ENCODE results near the gene SPIN3.
"Not testable (repeated sequence)": the region's sequence is repeated elsewhere in the genome, so short reads cannot be mapped to it uniquely, and the experiment has no call there.

The SPIN3 gene

DNA sequence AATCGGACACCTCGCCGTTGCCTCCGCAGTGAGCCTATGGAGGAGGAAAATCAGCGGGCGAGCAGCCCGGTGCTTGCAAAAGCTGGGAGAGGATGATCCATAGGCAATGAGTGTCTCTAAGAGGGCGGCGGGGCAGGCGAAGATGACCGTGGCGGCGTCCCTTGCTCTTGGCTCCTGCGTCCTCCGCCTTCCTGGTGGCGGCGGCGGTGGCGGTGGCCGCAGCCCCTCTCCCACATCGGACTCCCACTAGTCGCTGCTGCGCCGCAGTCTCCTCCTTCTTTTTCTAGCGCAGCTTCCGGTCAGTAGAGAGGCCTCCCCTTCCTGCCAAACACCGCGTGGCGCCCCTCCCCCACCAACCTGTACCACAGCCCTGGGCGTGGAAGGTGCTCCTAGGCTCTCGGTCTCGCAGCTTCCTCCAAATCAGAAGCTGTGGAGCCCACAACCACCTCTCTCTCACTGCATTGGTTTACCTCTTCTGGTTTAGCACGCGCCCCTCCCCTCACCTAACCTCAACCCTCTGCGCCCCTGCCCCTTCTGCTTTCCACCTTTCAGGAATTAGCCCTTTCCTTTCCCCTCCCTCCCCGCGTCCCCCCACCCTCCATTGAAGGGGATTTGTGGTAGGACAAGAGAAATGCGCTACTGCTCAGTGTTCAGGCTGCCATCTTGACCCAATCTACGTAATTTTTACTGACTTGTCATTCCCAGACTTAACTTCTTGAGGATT is at the start of gene SPIN3:
SPIN3 (minus strand) TSS at position 271 of the 724 bp plus-strand sequence. CDS start 594 bp downstream, outside the sequence.
- CTCF ChIA-PET, result interaction anchor here (1.1 to 1.6 kb wide), 3 partner anchors 10 to 13 kb away, joined by 3 read pairs; no protein-coding TSS in a partner anchor
- POLR2A ChIA-PET, result no interaction called here
- TF ChIP-seq, protein P1, sequence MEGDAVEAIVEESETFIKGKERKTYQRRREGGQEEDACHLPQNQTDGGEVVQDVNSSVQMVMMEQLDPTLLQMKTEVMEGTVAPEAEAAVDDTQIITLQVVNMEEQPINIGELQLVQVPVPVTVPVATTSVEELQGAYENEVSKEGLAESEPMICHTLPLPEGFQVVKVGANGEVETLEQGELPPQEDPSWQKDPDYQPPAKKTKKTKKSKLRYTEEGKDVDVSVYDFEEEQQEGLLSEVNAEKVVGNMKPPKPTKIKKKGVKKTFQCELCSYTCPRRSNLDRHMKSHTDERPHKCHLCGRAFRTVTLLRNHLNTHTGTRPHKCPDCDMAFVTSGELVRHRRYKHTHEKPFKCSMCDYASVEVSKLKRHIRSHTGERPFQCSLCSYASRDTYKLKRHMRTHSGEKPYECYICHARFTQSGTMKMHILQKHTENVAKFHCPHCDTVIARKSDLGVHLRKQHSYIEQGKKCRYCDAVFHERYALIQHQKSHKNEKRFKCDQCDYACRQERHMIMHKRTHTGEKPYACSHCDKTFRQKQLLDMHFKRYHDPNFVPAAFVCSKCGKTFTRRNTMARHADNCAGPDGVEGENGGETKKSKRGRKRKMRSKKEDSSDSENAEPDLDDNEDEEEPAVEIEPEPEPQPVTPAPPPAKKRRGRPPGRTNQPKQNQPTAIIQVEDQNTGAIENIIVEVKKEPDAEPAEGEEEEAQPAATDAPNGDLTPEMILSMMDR (IDR thresholded peaks at IDR 0.05; ENCODE audit: control extremely low read depth, extremely low read depth, low read depth, missing control alignments), result no peak
- DNase-seq (ENCODE audit: extremely low spot score), result peak; percentile 76

DNA sequence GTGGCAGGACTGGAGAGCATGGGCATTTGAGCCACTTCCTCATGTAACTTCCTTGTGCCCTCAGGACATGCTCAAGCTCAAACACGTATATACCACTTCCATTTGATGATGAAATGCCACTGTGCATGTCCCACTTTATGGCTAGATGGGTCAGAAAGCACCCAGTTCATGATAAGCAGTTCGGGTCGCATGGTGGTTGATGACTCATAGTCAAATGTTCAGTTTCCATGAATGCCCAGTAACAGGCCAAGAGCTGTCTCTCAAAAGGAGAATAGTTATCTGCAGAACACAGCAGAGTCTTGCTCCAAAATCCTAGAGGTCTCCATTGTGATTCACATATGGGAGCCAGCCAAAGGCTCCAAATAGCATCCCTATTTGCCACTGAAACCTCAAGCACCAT is 48.9 kb upstream of the SPIN3 start:
- CTCF ChIA-PET, result no interaction called here
- DNase-seq (ENCODE audit: extremely low spot score), result no peak

DNA sequence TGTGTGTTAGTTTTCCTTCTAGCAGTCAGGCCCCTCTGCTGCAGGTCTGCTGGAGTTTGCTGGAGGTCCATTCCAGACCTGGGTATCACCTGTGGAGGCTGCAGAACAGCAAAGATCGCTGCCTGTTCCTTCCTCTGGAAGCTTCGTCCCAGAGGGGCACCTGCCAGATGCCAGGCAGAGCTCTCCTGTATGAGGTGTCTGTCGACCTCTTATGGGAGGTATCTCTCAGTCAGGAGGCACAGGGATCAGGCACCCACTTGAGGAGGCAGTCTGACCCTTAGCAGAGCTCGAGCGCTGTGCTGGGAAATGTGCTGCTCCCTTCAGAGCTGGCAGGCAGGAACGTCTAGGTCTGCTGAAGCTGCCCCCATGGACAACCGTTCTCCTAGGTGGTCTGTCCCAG is 41.9 kb upstream of the SPIN3 start:
- DNase-seq (ENCODE audit: extremely low spot score); CTCF ChIA-PET; POLR2A ChIA-PET: not testable (repeated sequence)

More for the DNA sequence above, 48.9 kb upstream of the SPIN3 start:
- POLR2A ChIA-PET, result no interaction called here
- TF ChIP-seq, protein P1 (IDR thresholded peaks at IDR 0.05; ENCODE audit: control extremely low read depth, extremely low read depth, low read depth, missing control alignments), result no peak

DNA sequence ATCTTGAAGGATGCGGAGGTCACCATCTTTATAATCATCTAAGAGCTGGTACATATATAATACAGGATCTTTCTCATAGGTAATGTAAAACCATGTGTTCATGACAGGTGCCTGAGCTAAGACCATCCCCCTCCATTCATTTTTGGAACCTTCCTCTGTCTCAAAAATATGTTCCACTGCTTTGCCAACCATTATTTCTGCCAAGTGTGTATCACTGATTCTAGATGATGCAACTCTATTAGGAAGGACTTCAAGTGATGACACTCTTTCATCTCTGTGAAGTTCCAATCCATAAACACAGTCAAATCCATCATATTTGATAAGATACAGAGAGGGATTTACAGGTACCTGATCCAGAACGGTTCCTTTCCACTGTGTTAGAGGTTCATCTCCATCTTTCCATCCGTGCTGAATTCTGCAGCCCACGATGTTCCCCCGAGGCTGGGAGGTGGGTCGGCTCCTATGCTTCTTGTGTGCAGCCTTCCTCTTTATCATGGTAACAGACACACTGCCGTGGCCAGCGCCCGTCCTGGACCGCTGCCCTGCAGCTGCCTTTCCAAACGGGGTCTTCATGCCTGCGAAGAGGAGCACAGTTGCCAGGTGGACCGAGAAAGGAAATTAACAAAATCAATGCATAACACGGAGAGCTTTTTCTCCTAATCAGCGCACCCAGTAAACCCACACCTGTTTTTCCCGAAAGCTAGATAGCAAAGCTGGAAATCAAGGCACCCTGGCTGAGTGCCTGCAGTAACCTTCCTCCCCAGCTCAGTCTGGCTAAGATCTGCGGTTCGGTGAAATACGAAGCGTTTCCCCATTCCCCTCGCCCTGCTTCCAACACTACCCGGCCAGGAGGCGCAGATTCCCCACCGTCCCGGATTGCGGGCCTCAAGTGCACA is 718 bp downstream of the SPIN3 start:
- ChIA-PET POLR2A (no interaction called here), CTCF (interaction anchor here (1.0 to 1.6 kb wide), 4 partner anchors 9 to 924 kb away, joined by 3 read pairs; no protein-coding TSS in a partner anchor)
- DNase-seq (ENCODE audit: extremely low spot score), result no peak
- TF ChIP-seq, protein P1 (IDR thresholded peaks at IDR 0.05; ENCODE audit: control extremely low read depth, extremely low read depth, low read depth, missing control alignments), result no peak

DNA sequence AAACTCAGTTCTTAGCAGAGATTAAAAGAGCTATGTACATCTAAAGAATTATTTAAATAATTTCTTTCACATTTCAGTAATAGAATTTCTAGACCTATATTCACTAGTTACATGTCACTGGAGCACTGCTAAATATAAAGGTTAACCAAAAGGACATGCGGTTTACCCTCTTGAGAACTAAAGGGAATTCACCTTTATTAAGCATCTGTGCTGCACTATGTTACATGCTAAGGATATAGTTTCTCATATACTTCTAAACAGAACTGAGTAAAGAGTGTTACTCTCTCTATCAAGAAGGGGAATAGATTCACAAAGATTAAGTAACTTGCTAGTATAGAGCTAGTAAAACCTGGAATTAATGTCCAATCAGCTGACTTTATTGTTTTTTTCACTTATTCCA is 7.6 kb downstream of the SPIN3 start:
- CTCF ChIA-PET, result interaction anchor here (0.7 to 3.9 kb wide), 2 partner anchors 9 to 10 kb away, joined by 3 to 22 read pairs; no protein-coding TSS in a partner anchor
- no peak for DNase-seq (ENCODE audit: extremely low spot score)
- POLR2A ChIA-PET, result no interaction called here
- TF ChIP-seq, protein P1 (IDR thresholded peaks at IDR 0.05; ENCODE audit: control extremely low read depth, extremely low read depth, low read depth, missing control alignments), result no peak

DNA sequence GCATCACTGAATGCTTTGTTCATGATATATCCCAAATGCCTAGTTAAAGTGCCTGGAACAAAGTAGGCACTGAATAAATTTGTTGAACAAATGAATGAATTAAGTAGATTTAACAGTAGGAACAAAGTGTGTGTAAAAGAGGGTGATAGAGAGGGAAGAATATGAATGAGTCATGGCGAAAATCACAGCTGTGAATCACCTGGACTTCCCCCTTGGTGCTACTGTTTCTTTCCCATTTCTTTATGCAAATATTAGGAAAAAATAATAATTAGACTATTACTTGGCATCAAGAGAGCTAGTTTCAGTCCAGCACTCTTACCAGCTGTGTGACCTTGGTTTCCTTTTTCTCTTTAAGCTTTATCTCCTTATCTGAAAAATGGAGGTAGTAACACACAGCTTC is 9.2 kb downstream of the SPIN3 start:
- POLR2A ChIA-PET, result no interaction called here
- CTCF ChIA-PET, result interaction anchor here (0.9 to 1.3 kb wide), 2 partner anchors 8 kb away, joined by 3 to 5 read pairs; partner anchors contain the start of gene SPIN3
- TF ChIP-seq, protein P1 (IDR thresholded peaks at IDR 0.05; ENCODE audit: control extremely low read depth, extremely low read depth, low read depth, missing control alignments), result no peak
- no peak for DNase-seq (ENCODE audit: extremely low spot score)
